ENCODE measurements around the gene RNASEH2B. TPM values are rescaled to one million over a fixed set of nuclear protein-coding genes. Genes with fewer than 3 reads are reported as not detected.

Gene RNASEH2B
- total and polyA plus RNA-seq, 2 of the 8 experiments (the other 6 are each of a cell fraction or from before 2014, with no cell fraction given), result 19.3 to 43.9 TPM

- H3K56ac ChIP-seq (replicated peaks; ENCODE audit: insufficient read length, low read depth, low read length), result no peak overlapping the region
- H2BK120ac ChIP-seq (replicated peaks; ENCODE audit: low read depth, low read length), result no peak overlapping the region
- H2BK5ac ChIP-seq (ENCODE audit: low read depth, low read length), result no peak overlapping the region
- no peak overlapping the region for H3K18ac ChIP-seq (ENCODE audit: extremely low read depth, low read length)
- no peak overlapping the region for H4K91ac ChIP-seq (replicated peaks; ENCODE audit: insufficient read length, low read length)
- no peaks in the 10 kb centered on the region for H4K20me1 ChIP-seq (replicated peaks in 1 of 2; ENCODE audit: control insufficient read depth in 1 of 2, insufficient read depth in 2 of 2, low read length in 2 of 2)
- no peaks in the 10 kb centered on the region; the same call in 1 of the 2 replicates for H3K23me2 ChIP-seq (ENCODE audit: low read depth, low read length)
- H2BK12ac ChIP-seq (ENCODE audit: low read depth, low read length), result no peak overlapping the region
- no peaks in the 10 kb centered on the region for H3K27me3 ChIP-seq (replicated peaks in 1 of 4; ENCODE audit: control insufficient read depth in 3 of 4, extremely low read depth in 1 of 4, insufficient read depth in 3 of 4, low read length in 3 of 4)
- H3K9ac ChIP-seq (replicated peaks in 1 of 4; ENCODE audit: extremely low read depth in 1 of 4, low read depth in 3 of 4, low read length in 3 of 4), result no peak overlapping the region
- H2BK20ac ChIP-seq (ENCODE audit: low read length), result no peak overlapping the region
- ChIA-PET CTCF (ENCODE audit: partially characterized antibody) (no interaction called here), POLR2A (ENCODE audit: partially characterized antibody) (no interaction called here)
- no peak overlapping the region for H2AFZ ChIP-seq (ENCODE audit: low read length)
- H2BK15ac ChIP-seq (ENCODE audit: low read length), result no peak overlapping the region
- H3K23ac ChIP-seq (ENCODE audit: insufficient read length), result no peak overlapping the region
- H4K8ac ChIP-seq (ENCODE audit: extremely low read depth, insufficient read depth, low read length), result no peak overlapping the region
- no peaks in the 10 kb centered on the region for H3K79me2 ChIP-seq (ENCODE audit: control insufficient read depth in 1 of 2, insufficient read depth in 2 of 2, low read length in 2 of 2)
- H3K4me1 ChIP-seq (replicated peaks in 1 of 4; ENCODE audit: control insufficient read depth in 3 of 4, insufficient read depth in 4 of 4, low read length in 3 of 4), result no peaks in the 10 kb centered on the region
- H3K36me3 ChIP-seq (ENCODE audit: control insufficient read depth in 2 of 4, insufficient read depth in 4 of 4, low read length in 3 of 4), result no peaks in the 10 kb centered on the region
- DNase-seq (ENCODE audit: low read depth in 1 of 2, low spot score in 2 of 2), result no peak
- no peaks in the 10 kb centered on the region for H3K9me3 ChIP-seq (ENCODE audit: insufficient read depth in 2 of 2, low read depth in 1 of 2, low read length in 1 of 2)
- no peak overlapping the region for H3K14ac ChIP-seq (ENCODE audit: insufficient read length)
- no peak overlapping the region for H3K27ac ChIP-seq (ENCODE audit: low read depth, low read length)
- no peak overlapping the region for H3K4ac ChIP-seq (replicated peaks; ENCODE audit: insufficient read length, low read depth, low read length)
- 95% methylated on average over 1 of the region's 1 CpG; no CpG with 5 or more reads in 1 of the 2 experiments for WGBS, 2 experiments (ENCODE audit: extremely low coverage in 1 of 2, insufficient coverage in 1 of 2, insufficient read length in 1 of 2, insufficient replicate concordance in 2 of 2, low coverage in 1 of 2, low lambda C conversion rate in 2 of 2, missing lambda C conversion rate in 1 of 2)
- H3K4me3 ChIP-seq (ENCODE audit: extremely low read depth in 1 of 4, insufficient read depth in 2 of 4, low read depth in 3 of 4, low read length in 4 of 4), result no peak overlapping the region
- FAIRE-seq, result no peak
- no peaks in the 10 kb centered on the region for H3K79me1 ChIP-seq (ENCODE audit: low read depth, low read length)
- H2AK5ac ChIP-seq (ENCODE audit: low read depth, low read length), result no peak overlapping the region
- H4K5ac ChIP-seq (ENCODE audit: insufficient read length, low read depth, low read length), result no peak overlapping the region
- no peak overlapping the region for H3K4me2 ChIP-seq (ENCODE audit: insufficient read depth in 1 of 2, low read depth in 2 of 2, low read length in 2 of 2)
- TF ChIP-seq RNF2 (IDR thresholded peaks at IDR 0.05; ENCODE audit: borderline replicate concordance, low read depth, low read length, missing control alignments, poor library complexity, severe bottlenecking), result no peak
- TF ChIP-seq CTCF (IDR thresholded peaks at IDR 0.05; ENCODE audit: control extremely low read depth in 1 of 3, insufficient read depth in 1 of 3, low read depth in 1 of 3, low read length in 3 of 3), result no peak
- no peak for TF ChIP-seq SIX5 (IDR thresholded peaks at IDR 0.05; ENCODE audit: low read depth, low read length)
- no peak for TF ChIP-seq BRCA1 (IDR thresholded peaks at IDR 0.05; ENCODE audit: low read depth, low read length)
- TF ChIP-seq USF2 (IDR thresholded peaks at IDR 0.05; ENCODE audit: low read length), result no peak
- TF ChIP-seq CEBPB (IDR thresholded peaks at IDR 0.05; ENCODE audit: low read depth, low read length), result no peak
- no peak for TF ChIP-seq GABPA (IDR thresholded peaks at IDR 0.05; ENCODE audit: borderline replicate concordance, insufficient read depth, low read length)
- no peak for TF ChIP-seq PHF8 (conservative IDR thresholded peaks at IDR 0.05; ENCODE audit: low read depth, low read length)
- TF ChIP-seq JUND (IDR thresholded peaks at IDR 0.05; ENCODE audit: low read length), result no peak
- no peak for TF ChIP-seq E2F6 (IDR thresholded peaks at IDR 0.05)
Observed at GRCh38 chr13:50871405-50871804, 38.2 kb upstream of the RNASEH2B start.

Data from H1 (cell line).